Adrenal gland (tissue), 5 donors: ENCODE results near the gene SNTA1.

Source experiments
- CTCF ChIP-seq, 6 experiments: fragments of 450-650 bp in 4 of 6; fragments of 200-600 bp in 2 of 6; sonication (generic) in 1 of 6; IDR thresholded peaks; 1 replicate in 5 of 6; 2 replicates in 1 of 6; pipeline versions ENCODE4 v1.5.1 to v1.8.0; 2016 to 2021; ENCODE audit warnings: antibody characterized with exemption in 6 of 6, mild to moderate bottlenecking in 2 of 6, moderate library complexity in 1 of 6
- POLR2A ChIP-seq, 2 donors: fragments of 450-650 bp; IDR thresholded peaks; one replicate each; pipeline ENCODE4 v1.6.1; 2017; ENCODE audit warnings: antibody characterized with exemption in 2 of 2, mild to moderate bottlenecking in 2 of 2, moderate library complexity in 1 of 2
- donor health status: DM: no; HTN: no; CAD: no.

- no peak for TF ChIP-seq POLR2A (IDR thresholded peaks at IDR 0.05)
- TF ChIP-seq CTCF (IDR thresholded peaks at IDR 0.05) = no peak
Observed at GRCh38 chr20:33459599-33459998, 16.0 kb upstream of the SNTA1 start.
